GM12878 (cell line): ENCODE data around the gene DMXL2. TPM values are rescaled to one million over a fixed set of nuclear protein-coding genes. Genes with fewer than 3 reads are reported as not detected.

Experiments used
- ATAC-seq: fragments of 200-7000 bp; cut with Tn5 transposase; 3 replicates; pipeline ENCODE4 v1.9.1; 2020; ENCODE audit warnings: mild to moderate bottlenecking, moderate library complexity
- BruUV-seq: library from RNA; stranded (reverse); fragments of 400-500 nt; replicated peaks from 2 replicates; lab custom pipeline; 2021; lab: Mats Ljungman, UMichigan
- CTCF ChIA-PET: fragments of 300-600 bp; sonication (Branson Sonifier 250); formaldehyde crosslinking; extraction: SDS; loops from one replicate; lab custom pipeline; 2021; ENCODE audit warnings: inconsistent platforms; lab: Yijun Ruan, JAX
- POLR2A ChIA-PET: fragments of 350-600 bp; formaldehyde crosslinking; extraction: SDS; loops from one replicate; lab custom pipeline; 2021; ENCODE audit warnings: inconsistent platforms; lab: Charles Lee
- RAD21 ChIA-PET: fragments of 300-600 bp; sonication (Branson Sonifier 250); formaldehyde crosslinking; loops from one replicate; lab custom pipeline; 2023; ENCODE audit warnings: antibody characterized with exemption; ENCODE audit not compliant: unreplicated experiment; lab: Charles Lee
- SMC1A ChIA-PET: fragments of 300-600 bp; sonication (Branson Sonifier 250); formaldehyde crosslinking; loops from one replicate; lab custom pipeline; 2023; ENCODE audit not compliant: unreplicated experiment, uncharacterized antibody; lab: Charles Lee
- DNase-seq: peaks from one replicate; pipeline ENCODE4 v3.0.0-alpha.2; 2011; ENCODE audit warnings: low read depth, low spot score
- FAIRE-seq: peaks from 3 replicates; lab custom pipeline; 2011; peaks lifted over from hg19 to GRCh38; lab: Jason Lieb, UNC
- H2AFZ ChIP-seq: 2 replicates; pipeline ENCODE4 v1.6.0; 2011; ENCODE audit warnings: low read depth, low read length, control low read depth; ENCODE audit not compliant: control insufficient read depth
- H3K27ac ChIP-seq: 2 replicates; pipeline ENCODE4 v1.5.1; 2011; ENCODE audit warnings: control low read depth; ENCODE audit not compliant: control insufficient read depth, insufficient read depth
- H3K27me3 ChIP-seq, 2 experiments: replicated peaks in 1 of 2; 2 replicates each; pipeline versions ENCODE4 v1.6.0 to v1.6.1; 2011; ENCODE audit warnings: low read length in 1 of 2; ENCODE audit not compliant: control insufficient read depth in 2 of 2, insufficient read depth in 2 of 2
- H3K36me3 ChIP-seq, 2 experiments: 2 replicates each; pipeline ENCODE4 v1.5.1; 2011; ENCODE audit warnings: low read length in 1 of 2; ENCODE audit not compliant: control insufficient read depth in 2 of 2, insufficient read depth in 2 of 2
- H3K4me1 ChIP-seq: 2 replicates; pipeline ENCODE4 v1.6.1; 2011; ENCODE audit warnings: mild to moderate bottlenecking, low read length, moderate library complexity, mixed read lengths; ENCODE audit not compliant: control insufficient read depth, insufficient read depth
- H3K4me2 ChIP-seq: 2 replicates; pipeline ENCODE4 v1.6.0; 2011; ENCODE audit warnings: control low read depth; ENCODE audit not compliant: control insufficient read depth, insufficient read depth
- H3K4me3 ChIP-seq: fragments of 200-600 bp; sonication (generic); 2 replicates; pipeline ENCODE4 v1.5.1; 2016
- H3K79me2 ChIP-seq: 2 replicates; pipeline ENCODE4 v1.6.0; 2011; ENCODE audit warnings: low read length; ENCODE audit not compliant: control insufficient read depth, insufficient read depth
- H3K9ac ChIP-seq: 2 replicates; pipeline ENCODE4 v1.8.0; 2011; ENCODE audit warnings: low read length, control low read depth, mixed read lengths; ENCODE audit not compliant: control insufficient read depth, insufficient read depth
- H3K9me3 ChIP-seq: replicated peaks from 3 replicates; pipeline ENCODE4 v1.5.1; 2011; ENCODE audit warnings: mild to moderate bottlenecking, low read length; ENCODE audit not compliant: control insufficient read depth, insufficient read depth
- H4K20me1 ChIP-seq: 2 replicates; pipeline ENCODE4 v1.6.0; 2011; ENCODE audit not compliant: control insufficient read depth, insufficient read depth
- CBX5 ChIP-seq: sonication (generic); IDR thresholded peaks from 2 replicates; pipeline ENCODE4 v1.6.1; 2016; ENCODE audit warnings: low read depth, moderate library complexity, mild to moderate bottlenecking, inconsistent platforms
- CHD4 ChIP-seq: fragments of 200-600 bp; sonication (generic); IDR thresholded peaks from 2 replicates; pipeline ENCODE4 v1.6.1; 2016; ENCODE audit warnings: mild to moderate bottlenecking
- HDAC2 ChIP-seq: fragments of 200-600 bp; sonication (generic); IDR thresholded peaks from 2 replicates; pipeline ENCODE4 v1.6.1; 2017
- PAX8 ChIP-seq: fragments of 450-650 bp; IDR thresholded peaks from 2 replicates; pipeline ENCODE4 v1.6.1; 2017; ENCODE audit warnings: mild to moderate bottlenecking, moderate library complexity
- PRDM15 ChIP-seq: fragments of 450-650 bp; formaldehyde crosslinking; IDR thresholded peaks from 2 replicates; pipeline ENCODE4 v1.4.0; 2020; ENCODE audit warnings: mild to moderate bottlenecking, moderate library complexity
- SREBF2 ChIP-seq: IDR thresholded peaks from 2 replicates; pipeline ENCODE4 v1.6.1; 2012; ENCODE audit warnings: mild to moderate bottlenecking, low read length
- STAT1 ChIP-seq: fragments of 450-650 bp; conservative IDR thresholded peaks from 2 replicates; pipeline ENCODE4 v1.6.1; 2014; ENCODE audit warnings: antibody characterized with exemption, mild to moderate bottlenecking
- TARDBP ChIP-seq: IDR thresholded peaks from 2 replicates; pipeline ENCODE4 v1.6.1; 2016; ENCODE audit warnings: borderline replicate concordance
- ZBTB4 ChIP-seq: fragments of 450-650 bp; formaldehyde crosslinking; IDR thresholded peaks from 2 replicates; pipeline ENCODE4 v1.4.0; 2022; ENCODE audit warnings: mild to moderate bottlenecking, moderate library complexity
- WGBS: methylation state at CpG from one replicate; pipeline ENCODE4 v1.1.6; 2016; ENCODE audit warnings: low lambda C conversion rate; ENCODE audit not compliant: insufficient replicate concordance, insufficient coverage; ENCODE audit errors: missing lambda C conversion rate; 5-methylcytosine and 5-hydroxymethylcytosine counted together
- in situ Hi-C: fragments of 300-500 bp; cut with MboI; formaldehyde crosslinking; loops from 9 replicates; pipeline ENCODE4 v1.14.3; 2018; ENCODE audit warnings: mixed read lengths
- intact Hi-C: fragments of 100-400 bp; cut with micrococcal nuclease; formaldehyde crosslinking; loops from one replicate; pipeline ENCODE4 v1.14.2; 2022; ENCODE audit not compliant: unreplicated experiment
- polyA plus RNA-seq, 11 experiments: library from polyadenylated mRNA; depleted of rRNA in 4 of 11; unstranded in 6 of 11; stranded (reverse) in 5 of 11; fragments of >200 nt; fragmentation: Nextera tagmentation in 4 of 11; fragmentation: Illumina TruSeq in 1 of 11; extraction: Ambion mirVana in 4 of 11; extraction: Trizol in 1 of 11; gene quantifications; 1 replicate in 1 of 11; 2 replicates in 10 of 11; pipeline versions ENCODE4 v1.2.1 to v1.2.3, GENCODE V29; 2011 to 2016; ENCODE audit warnings: inconsistent platforms in 2 of 11, missing spikeins in 2 of 11, low read depth in 1 of 11
- total RNA-seq, 4 experiments: library from RNA; depleted of rRNA in 3 of 4; stranded (reverse); fragments of >200 nt in 3 of 4; fragmentation: Illumina TruSeq in 1 of 4; extraction: Trizol in 1 of 4; gene quantifications; 2 replicates each; pipeline versions ENCODE4 v1.2.1 to v1.2.3, GENCODE V29; 2013 to 2021
- TF ChIP-seq, protein P1 (sequence below): fragments of 450-650 bp; IDR thresholded peaks from 2 replicates; pipeline ENCODE4 v1.6.1; 2016; ENCODE audit warnings: mild to moderate bottlenecking
- TF ChIP-seq, protein P2 (sequence below): fragments of 450-650 bp; IDR thresholded peaks from 2 replicates; pipeline ENCODE4 v1.6.1; 2017; ENCODE audit warnings: mild to moderate bottlenecking, low read depth, inconsistent platforms; ENCODE audit not compliant: poor library complexity, severe bottlenecking

DMXL2 gene
- total and polyA plus RNA-seq, 10 of the 15 experiments (the other 5 are each of a cell fraction or from before 2014, with no cell fraction given) = 8.5 to 32.1 (median 22.0) TPM

DNA sequence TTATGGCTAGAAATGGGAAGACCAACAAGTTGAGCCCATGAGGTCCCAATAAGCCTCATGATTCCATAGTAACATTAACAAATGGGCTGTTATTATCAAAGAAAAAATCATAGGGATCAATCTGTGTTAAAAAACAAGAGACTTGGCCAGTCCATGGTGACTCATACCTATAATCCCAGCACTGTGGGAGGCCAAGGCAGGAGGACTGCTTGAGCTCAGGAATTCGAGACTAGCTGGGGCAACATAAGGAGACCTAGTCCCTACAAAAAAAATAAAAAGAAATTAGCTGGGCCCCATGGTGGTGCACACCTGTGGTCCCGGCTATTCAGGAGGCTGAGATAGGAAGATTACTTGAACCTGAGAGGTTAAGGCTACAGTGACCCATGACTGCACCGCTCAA, 124.8 kb downstream of the DMXL2 start (continued):
- TF ChIP-seq PRDM15 (CRISPR knock-in tag) (no peak), CHD4 (no peak)
- TF ChIP-seq, protein P1, sequence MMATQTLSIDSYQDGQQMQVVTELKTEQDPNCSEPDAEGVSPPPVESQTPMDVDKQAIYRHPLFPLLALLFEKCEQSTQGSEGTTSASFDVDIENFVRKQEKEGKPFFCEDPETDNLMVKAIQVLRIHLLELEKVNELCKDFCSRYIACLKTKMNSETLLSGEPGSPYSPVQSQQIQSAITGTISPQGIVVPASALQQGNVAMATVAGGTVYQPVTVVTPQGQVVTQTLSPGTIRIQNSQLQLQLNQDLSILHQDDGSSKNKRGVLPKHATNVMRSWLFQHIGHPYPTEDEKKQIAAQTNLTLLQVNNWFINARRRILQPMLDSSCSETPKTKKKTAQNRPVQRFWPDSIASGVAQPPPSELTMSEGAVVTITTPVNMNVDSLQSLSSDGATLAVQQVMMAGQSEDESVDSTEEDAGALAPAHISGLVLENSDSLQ = no peak

DNA sequence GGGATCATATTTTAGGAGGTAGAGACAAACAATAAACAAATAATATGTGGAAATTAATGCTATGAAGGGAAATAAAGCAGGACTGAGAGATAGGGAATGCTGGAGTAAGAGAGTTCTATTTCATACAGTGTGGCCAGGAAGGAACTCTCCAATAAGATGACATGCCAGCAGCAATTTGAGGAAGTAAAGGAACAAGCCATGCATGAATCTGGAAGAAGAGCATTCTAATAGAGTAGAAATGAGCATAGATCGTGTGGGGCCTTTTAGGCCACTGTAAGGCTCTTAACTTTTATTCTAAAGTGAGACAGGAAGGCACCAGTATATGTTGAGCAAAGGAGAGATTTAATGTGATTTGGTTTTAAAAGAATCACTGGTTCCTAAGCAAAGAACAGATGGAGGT, 126.3 kb downstream of the DMXL2 start:
- H3K36me3 ChIP-seq = no peaks in the 10 kb centered on the region
- ChIA-PET CTCF (interaction anchor here (0.6 to 1.4 kb wide), 4 partner anchors 303 to 677 kb away, joined by 3 to 4 read pairs (median 4); no protein-coding TSS in a partner anchor), SMC1A (interaction anchor here (1.3 kb wide), 1 partner anchor 333 kb away, joined by 4 read pairs; no protein-coding TSS in a partner anchor), POLR2A (interaction anchor here (0.6 kb wide), 1 partner anchor 20 kb away, joined by 3 read pairs; no protein-coding TSS in a partner anchor), RAD21 (no interaction called here)
- H3K9me3 ChIP-seq = no peaks in the 10 kb centered on the region
- FAIRE-seq = no peak
- no peak overlapping the region for H2AFZ ChIP-seq
- WGBS = 0% methylated on average over 1 of the region's 1 CpG
- no peaks in the 10 kb centered on the region for H3K4me1 ChIP-seq
- no peak for DNase-seq
- in situ Hi-C loops = no loop called here
- H3K27me3 ChIP-seq = no peaks in the 10 kb centered on the region
- no peak overlapping the region for H3K4me2 ChIP-seq
- ATAC-seq = no peak
- H3K27ac ChIP-seq = no peak overlapping the region
- TF ChIP-seq, protein P2, sequence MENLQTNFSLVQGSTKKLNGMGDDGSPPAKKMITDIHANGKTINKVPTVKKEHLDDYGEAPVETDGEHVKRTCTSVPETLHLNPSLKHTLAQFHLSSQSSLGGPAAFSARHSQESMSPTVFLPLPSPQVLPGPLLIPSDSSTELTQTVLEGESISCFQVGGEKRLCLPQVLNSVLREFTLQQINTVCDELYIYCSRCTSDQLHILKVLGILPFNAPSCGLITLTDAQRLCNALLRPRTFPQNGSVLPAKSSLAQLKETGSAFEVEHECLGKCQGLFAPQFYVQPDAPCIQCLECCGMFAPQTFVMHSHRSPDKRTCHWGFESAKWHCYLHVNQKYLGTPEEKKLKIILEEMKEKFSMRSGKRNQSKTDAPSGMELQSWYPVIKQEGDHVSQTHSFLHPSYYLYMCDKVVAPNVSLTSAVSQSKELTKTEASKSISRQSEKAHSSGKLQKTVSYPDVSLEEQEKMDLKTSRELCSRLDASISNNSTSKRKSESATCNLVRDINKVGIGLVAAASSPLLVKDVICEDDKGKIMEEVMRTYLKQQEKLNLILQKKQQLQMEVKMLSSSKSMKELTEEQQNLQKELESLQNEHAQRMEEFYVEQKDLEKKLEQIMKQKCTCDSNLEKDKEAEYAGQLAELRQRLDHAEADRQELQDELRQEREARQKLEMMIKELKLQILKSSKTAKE = no peak
- TF ChIP-seq CBX5 (no peak), TARDBP (no peak), HDAC2 (no peak), SREBF2 (no peak), STAT1 (no peak), PAX8 (no peak), ZBTB4 (CRISPR knock-in tag) (no peak)
- H4K20me1 ChIP-seq = no peaks in the 10 kb centered on the region
- H3K4me3 ChIP-seq = no peak overlapping the region
- intact Hi-C loops = loop anchor here (5.0 to 10.0 kb wide), 3 partner anchors 111 to 334 kb away; no protein-coding TSS in a partner anchor
- H3K9ac ChIP-seq = no peak overlapping the region
- BruUV-seq = no TSS peak
- H3K79me2 ChIP-seq = no peaks in the 10 kb centered on the region
